SU-DHL-6 (cell line): ENCODE results near the gene FBXL16.

Experiments
- CTCF ChIP-seq: fragments of 200-600 bp; sonication (generic); IDR thresholded peaks from one replicate; pipeline ENCODE4 v1.5.1; 2017; ENCODE audit warnings: antibody characterized with exemption, mild to moderate bottlenecking, low read length, moderate library complexity; ENCODE audit not compliant: insufficient read depth, poor library complexity, severe bottlenecking
- EZH2phosphoT487 ChIP-seq: fragments of 200-600 bp; sonication (generic), shearing (Covaris generic); conservative IDR thresholded peaks from 2 replicates; pipeline ENCODE4 v1.6.1; 2018; ENCODE audit warnings: mild to moderate bottlenecking, antibody characterized with exemption, low read length, moderate library complexity, mixed read lengths

- no peak for TF ChIP-seq CTCF
- TF ChIP-seq EZH2phosphoT487: no peak
Observed at GRCh38 chr16:693766-694165, 11.8 kb downstream of the FBXL16 start.
